AG08396 (cell line): ENCODE data around the gene ANKRD44.

ENCODE experiments used
- DNase-seq: peaks from one replicate; pipeline ENCODE4 v3.0.0; 2012; ENCODE audit warnings: low spot score, mixed read lengths

ANKRD44 gene

DNA sequence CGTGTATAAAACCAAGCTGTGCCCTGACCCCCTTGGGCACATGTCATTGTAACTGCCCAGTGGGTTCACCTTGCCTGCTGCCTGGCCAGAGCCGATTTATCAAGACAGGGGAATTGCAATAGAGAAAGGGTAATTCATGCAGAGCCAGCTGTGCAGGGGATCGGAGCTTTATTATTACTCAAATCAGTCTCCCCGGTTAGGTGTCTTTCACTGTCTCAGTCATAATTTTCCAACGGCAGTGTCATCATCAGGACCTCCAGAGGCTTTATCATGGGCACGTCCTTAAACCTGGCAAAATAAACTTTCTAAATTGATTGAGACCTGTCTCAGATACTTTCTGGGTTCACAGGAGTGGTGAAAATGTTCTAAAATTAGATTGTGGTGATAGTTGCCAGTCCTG is 354.5 kb downstream of the ANKRD44 start:
- no peak for DNase-seq

DNA sequence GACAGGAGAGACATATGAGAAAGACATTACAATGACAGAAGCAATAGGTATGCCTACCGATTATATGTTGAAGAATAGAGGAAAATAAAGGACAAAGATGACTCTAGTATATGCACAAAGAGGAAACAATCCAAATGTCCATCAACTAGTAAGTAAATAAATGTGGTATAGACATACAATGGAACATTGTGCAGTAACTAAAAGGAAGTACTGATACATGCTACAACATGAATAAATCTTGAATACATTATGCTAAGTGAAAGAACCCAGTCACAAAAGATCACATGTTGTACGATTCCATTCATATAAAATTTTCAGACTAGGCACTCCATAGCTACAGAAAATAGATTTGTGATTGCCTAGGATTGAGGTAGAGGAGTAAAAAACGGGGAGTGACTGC is 355.5 kb downstream of the ANKRD44 start:
- DNase-seq, result no peak

DNA sequence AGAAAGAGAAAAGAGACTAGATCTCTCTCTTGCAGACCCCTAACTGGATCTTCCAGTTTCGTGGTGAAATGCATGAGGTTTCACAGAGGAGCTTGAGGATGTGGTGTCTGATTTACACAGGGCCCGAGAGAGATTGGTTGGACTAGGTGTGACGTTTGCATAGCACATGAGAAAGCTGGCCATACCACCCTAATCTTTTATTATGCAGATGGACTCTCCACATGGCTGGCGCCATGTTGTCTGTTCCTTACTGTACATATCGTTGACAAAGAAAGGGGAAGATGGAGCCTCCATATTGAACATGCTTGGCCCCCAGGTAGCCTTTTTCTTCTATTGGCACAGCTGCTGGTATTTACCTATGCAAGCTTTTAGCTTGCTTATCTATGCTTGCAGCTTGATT is 356.6 kb downstream of the ANKRD44 start:
- DNase-seq, result no peak

DNA sequence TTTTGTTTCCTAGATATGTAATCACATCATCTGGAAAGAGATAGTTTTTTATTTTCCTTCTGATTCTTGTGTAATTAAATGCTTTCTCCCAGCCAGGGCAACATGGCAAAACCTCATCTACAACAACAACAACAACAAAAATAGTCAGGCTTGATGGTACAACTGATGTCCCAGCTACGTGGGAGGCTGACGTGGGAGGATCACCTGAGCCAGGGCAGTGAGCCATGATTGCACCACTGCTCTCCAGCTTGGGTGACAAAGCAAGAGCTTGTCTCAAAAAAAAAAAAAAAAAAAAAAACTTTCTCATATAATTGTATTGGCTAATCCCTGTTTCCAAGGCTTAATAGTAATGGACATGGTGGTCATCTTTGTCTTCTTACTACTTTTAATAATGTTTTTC is 357.6 kb downstream of the ANKRD44 start:
- no peak for DNase-seq

DNA sequence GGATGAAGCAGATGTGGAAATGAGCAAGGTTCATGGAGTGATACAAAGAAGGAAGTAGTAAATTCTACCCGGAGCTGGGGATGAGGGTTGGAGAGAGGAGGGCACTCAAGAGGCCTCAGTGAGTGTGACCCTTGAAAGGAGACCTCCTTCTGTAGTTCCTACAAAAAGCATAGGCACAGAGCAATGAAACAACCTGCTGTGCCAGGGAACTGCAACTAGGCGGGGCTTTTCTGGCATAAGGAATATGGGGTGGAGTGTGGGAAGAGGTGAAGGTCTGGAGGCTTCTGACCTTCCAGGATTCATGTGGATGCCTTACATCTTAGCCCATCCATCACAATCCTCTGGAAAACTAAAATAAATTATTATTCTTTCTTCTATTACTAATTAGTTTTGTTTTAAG is 358.6 kb downstream of the ANKRD44 start:
- DNase-seq, result no peak

DNA sequence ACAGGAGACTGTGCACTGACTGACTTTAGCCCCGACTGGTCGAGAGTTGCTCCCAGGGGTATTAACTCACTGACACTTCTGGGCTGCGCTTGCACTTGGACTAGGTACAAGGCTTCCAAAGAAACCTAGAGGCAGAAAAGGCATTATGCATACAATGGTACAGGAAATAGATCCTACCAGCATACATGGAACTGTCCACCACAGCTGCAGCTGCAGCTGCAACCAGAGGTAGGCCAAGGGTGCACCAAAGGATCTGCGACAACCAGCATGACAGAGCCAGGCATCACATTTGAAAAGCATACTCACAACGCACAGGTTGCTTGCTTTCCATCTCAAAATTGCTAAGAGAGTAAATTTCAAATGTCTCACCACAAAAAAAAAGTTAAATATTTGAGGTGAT is 361.5 kb downstream of the ANKRD44 start:
- no peak for DNase-seq

DNA sequence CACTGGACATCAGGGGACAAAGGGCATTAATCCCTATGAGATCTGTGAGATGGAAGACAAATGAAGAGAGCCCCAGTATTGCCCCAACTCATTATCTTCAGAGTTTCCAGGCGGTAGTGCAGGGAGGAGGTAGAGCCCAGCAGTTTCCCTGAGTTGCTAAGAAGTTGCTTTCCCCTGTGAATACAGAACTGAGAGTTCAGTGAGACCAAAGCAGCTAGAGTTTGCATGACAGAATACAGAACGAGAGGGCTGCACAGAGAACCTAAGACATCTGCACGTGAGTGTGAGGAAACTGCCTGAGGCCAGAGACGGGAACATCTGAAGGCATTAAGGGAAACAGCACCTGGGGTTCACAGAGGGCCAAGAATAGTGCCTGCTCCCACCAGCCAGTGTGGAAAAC is 366.0 kb downstream of the ANKRD44 start:
- no peak for DNase-seq

DNA sequence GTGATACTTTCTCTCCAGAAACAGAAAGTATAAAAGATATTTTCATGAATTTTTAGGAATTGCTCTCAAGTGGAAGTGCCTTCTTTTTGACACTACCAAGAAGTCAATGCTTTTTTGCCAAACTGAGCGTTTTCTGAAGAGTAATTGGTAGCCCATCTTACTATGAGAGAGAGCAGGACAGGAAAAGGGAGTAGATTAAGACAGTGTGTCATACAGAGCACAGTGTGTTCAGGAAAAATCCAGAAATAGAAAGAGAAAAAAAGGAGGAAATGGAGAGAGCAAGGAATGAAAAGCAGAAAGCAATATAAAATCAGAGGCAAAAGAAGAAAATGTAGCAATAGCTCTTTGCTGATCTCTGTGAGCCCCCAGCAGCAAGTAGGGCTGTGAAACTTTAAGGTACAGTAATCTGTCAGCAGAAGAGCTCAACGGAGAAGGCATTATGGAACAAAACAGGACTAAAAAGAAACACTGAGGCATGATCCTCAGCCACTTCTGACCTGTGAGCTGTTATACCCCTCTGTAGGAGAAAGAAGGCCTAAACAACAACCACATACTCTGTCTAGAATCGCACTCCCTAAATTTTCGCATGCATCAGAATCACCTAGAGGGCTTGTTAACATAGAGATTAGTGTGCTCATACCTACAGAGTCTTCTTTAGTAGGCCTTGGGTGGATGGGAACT is 369.0 kb downstream of the ANKRD44 start:
- no peak for DNase-seq

DNA sequence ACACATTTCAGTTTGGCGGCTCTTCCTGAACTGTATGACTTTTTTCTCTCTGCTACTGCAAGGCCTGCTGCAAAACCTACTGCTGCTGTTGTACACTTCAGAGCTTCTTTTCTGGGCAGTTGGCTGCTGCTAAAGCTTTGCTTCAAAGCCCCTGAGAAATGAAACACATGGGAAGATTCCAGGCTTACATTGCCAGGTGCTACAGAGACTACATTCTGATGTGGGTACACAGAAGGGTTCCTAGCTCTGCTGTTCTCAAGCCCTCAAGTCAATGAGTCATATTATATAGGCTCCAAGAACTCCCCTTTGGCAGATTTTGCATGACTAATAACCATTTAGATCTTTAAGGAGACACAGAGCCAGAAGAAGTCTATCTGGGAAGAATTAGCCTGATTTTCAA is 371.2 kb downstream of the ANKRD44 start:
- DNase-seq, result no peak
